GM19468 (cell line): ENCODE data around the gene LFNG.

ENCODE experiments used
- ATAC-seq: cut with Tn5 transposase; IDR thresholded peaks from one replicate; pipeline ENCODE4 v1.9.1; 2021; ENCODE audit warnings: mild to moderate bottlenecking, moderate library complexity, moderate number of reproducible peaks; ENCODE audit not compliant: unreplicated experiment; ENCODE audit errors: extremely low read depth

Gene LFNG

DNA sequence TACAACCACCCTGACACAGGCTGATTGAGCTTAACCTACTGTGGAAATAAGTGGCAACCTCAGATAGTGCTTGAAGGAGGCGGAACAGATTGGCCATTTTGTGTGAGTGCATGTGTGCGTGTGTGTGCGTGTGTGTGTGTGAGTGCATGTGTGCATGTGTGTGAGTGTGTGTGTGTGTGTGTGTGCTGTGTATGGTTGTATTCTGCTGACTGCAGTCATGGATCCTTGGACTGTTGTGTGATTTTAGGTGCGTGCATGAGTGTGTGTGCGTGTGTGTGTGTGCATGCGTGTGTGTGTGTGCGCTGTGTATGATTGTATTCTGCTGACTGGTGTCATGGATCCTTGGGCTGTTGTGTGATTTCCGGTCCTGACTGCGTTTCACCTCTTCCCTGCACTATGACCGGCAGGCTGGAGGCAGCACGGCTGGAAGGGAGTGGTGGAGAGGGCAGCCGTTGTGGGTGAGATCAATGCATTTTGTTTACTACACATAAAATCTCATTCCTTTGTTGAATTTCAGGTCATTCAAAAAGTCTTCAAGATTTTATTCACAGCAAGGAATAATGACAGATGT is 45.5 kb downstream of the LFNG start:
- ATAC-seq, result no peak

DNA sequence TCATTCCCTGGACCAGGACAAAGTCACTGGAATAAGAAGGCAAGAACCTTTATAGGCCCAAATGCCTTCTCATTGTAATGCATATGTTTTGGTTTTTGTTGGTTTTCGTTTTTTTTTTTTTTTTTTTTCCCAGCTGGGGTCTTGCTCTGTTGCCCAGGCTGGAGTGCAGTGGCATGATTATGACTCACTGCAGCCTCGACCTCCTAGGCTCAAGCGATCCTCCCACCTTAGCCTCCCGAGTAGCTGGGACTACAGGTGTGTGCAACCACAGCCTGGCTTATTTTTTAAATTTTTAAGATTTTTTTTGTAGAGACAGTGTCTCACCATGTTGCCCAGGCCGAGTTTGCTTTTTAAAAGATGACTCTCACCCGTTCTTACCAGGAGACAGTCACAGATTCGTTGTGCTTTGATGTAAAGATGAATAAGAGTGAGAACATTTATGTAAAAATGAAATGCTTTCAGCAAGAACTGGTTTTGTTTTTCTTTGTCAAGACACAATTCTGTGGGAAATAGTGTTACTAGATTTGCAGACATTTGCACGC is 46.8 kb downstream of the LFNG start:
- ATAC-seq, result no peak

DNA sequence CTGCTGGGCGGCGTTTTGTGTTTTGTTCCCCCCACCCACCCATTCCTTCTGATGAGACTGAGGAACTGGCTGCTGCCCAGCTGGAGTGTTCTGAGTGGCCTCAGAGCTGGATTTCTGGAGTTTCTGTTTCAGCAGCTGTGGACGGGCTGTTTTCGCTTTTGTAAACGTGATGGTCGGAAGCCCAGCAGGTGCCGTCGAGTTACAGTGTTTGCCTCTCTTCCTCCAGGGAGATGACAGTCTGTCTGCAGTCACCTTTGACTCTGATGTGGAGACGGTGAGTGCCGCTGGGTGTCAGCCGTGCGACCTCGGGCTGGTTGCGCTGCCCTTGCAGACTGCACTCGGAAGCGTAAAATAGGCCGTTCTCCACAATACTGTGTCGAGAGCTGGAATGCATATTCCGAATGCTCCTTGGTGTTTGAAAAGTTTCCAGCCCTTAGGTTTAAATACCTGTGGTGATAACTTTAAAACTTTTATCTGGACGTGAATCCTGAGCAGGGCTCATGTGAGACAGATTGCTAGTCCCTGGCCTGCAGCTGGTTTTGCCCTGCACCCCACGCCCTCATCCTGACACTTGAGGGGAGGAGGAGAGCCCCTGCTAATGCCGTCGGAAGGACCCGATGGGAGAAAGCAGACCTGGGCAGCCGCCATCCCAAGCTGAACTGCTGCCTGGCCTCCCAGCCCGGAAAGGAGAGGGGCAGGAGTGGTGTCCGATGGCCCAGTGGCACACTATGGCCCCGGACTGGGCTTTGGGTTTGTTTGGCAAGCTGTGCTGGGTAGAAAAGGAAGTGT is 47.5 kb downstream of the LFNG start:
- peak; percentile 31 for ATAC-seq

DNA sequence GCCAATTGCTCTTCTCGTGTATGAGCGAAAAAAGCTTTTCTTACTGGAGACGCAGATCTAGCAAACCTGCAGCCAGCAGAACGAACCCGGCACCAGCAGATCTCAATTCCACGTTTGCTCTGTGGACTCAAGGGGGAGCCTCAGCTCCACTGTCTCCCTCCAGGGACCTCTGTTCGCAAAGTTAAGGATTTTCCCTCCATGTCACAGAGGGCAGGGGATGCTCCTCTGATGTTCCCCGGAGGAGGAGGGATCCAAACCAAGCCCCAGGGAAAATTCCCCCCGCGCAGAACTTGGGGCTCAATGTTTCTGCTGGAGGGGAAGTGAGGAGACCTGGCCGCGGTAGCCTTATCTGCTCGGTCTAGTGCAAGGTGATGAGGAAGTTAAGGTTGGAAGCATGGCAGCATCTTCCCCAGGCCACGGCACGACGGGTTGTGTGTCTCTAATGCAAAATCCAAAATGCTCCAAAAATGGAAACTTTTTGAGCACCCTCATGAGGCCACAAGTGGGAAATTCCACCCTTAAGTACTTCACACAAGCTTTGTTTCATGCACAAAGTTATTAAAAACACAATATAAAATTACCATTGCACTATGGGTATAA is 48.2 kb downstream of the LFNG start:
- no peak for ATAC-seq

DNA sequence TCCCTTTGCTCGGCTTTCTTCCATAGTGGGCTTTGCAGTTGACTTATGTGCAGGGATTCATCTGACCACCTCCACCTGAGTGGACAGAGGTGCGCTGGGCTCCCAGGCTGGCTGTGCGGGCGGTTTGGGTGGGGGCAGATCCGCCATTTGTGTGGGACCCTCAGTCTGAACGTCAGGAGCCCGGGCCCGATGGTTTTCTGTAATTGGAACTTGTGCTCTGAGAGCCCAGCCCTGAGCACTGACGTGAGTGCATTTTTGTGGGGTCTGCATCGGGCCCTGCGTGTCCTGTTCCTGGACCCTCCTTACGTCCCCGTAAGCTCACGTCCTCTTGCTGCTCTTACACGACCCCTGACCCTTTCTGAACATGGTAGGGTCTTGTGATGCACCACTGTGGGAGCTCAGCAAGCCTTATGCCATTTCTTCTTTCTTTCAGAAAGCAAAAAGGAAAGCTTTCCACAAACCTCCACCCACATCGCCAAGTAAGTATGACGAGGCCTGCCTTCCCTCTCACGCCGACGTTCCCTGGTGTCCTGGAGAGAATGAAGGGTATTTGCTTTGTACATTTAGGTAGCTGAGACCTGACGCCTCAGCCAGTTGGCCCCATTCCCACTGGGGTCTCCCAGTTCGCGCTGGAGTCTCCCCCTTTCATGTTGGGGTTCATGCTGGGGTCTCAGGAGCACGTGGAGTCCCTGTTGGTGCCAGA is 49.1 kb downstream of the LFNG start:
- ATAC-seq, result no peak

DNA sequence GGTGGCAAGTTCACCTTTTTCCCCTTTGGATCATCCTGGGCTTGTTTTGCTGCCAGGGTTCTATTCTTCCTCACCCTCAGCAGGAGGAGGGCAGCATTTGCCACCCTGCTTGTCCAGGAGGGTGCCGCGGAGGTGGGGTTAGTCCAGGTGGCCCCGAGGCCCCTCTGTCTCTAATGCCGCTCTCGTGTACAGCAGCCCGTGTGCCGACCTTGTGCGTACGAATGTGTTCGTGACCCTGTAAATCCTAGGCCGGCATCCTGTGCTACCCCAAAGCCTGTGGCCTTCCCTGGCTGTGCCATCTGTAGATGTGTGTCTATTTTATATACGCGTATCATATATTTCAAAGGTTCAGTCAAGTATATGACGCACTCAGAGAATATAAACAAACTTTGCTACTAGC is 49.8 kb downstream of the LFNG start:
- no peak for ATAC-seq

DNA sequence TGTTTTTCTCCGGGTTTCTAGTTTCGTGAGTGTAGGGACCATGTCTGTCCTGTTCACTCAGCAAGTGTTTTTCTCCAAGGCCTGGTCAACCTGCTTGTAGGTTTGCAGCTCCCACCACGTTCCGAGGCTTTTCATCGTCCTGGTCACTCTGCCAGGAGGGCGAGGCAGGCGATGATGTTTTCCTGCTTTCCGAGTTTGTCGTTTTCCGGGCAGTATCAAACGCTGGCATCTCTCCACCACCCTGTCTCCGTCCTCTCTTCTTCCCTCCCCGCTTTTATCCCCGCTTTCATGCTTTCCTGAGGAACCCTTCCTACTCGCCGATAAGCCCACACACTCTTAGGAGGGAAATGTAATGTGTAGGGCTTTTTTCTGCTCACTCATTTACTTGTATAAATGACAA is 50.4 kb downstream of the LFNG start:
- no peak for ATAC-seq

DNA sequence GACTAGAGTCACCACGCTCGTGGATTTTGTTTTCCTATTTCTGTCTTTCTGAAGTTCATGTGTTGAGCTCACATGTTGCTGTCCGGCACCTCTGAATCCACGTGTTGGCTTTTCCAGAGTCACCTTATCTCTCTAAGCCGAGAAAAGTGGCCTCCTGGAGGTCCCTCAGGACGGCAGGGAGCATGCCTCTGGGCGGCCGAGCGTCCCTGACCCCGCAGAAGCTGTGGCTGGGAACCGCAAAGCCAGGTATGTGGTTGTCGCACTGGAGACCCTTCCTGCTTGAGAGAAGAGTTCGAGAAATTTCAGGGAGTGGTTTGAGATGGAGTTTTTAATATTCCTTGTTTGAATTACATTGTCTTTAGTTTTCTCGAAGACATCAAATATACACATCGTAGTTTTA is 51.8 kb downstream of the LFNG start:
- no peak for ATAC-seq

DNA sequence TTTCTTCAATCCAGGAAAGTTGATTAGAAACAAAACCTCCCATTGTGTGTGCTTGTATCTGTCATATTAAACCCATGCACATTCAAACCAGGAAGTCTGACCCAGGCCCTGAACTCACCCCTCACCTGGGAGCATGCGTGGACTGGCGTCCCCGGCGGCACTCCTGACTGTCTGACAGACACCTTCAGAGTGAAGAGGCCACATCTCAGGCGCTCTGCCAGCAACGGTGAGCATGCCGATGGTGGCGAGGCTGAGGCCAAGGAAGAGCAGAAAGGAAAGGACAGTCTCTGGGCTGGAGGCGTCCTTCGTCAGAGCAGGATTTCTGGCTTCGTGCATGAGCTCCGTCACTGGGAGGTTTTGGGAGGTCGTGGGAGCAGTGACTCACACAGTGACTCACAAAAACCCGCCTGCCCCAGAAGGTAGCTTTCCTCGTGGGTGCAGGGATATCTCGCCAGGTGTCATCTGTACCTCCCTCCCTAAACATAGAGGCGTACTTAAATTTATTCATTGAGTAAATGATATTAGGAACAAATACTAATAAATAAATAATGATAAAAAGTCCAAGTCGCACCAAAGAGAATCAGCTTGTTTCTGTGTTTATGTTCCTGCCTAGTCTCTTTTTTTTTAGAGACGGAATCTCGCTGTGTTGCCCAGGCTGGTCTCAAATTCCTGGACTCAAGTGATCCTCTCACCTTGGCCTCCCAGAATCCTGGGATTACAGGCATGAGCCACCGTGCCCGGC is 52.7 kb downstream of the LFNG start:
- no peak for ATAC-seq

DNA sequence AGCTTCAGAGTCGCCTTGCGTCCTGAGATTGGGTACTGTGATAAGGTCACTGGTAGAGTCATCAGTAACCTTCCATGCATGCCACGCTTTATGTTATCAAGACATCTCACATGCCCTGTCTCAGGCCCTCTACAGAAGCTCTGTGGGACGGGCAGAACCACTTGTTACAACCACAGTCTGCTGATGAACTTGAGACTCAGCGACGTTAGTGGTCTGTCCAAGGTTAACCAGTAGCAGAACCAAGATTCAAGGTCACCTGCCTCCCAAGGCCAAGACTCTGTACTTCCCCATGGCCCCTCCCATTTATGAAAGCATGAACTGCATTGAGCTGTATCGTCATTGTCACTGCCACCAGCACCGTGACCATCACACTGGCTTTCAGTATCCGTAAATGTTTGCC is 54.2 kb downstream of the LFNG start:
- no peak for ATAC-seq

DNA sequence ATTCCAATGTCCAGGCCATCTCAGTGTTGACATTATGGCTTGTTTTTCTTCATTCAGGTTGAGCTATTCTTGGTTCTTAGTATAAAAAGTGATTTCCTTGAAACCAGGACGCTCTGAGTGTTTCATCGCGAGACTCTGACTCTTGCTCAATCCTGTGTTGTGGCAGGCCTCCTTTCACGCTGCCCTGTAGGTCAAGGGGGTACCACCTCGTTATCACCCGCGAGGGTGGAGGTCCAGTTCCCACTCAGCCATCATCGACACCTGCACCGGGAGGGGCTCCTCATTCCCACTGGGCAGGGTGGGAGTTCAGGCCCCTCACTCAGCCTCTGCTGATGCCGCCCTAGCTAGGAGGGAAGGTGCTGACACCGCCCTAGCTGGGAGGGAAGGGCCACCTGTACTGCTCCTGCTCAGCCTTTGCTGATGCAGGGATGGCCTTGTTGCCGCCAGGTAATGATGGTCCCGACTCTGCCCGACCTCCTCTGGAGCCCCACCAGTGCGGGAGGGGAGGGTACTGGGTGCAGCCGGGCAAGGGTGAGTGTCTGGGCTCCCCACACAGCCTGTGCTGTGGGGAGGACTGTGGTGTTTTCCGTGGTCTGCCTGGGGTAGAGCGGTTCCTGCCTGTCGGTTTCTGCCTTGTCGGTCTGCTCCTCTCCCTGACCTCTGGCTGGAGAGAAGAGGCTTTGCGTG is 55.6 kb downstream of the LFNG start:
- ATAC-seq, result no peak

DNA sequence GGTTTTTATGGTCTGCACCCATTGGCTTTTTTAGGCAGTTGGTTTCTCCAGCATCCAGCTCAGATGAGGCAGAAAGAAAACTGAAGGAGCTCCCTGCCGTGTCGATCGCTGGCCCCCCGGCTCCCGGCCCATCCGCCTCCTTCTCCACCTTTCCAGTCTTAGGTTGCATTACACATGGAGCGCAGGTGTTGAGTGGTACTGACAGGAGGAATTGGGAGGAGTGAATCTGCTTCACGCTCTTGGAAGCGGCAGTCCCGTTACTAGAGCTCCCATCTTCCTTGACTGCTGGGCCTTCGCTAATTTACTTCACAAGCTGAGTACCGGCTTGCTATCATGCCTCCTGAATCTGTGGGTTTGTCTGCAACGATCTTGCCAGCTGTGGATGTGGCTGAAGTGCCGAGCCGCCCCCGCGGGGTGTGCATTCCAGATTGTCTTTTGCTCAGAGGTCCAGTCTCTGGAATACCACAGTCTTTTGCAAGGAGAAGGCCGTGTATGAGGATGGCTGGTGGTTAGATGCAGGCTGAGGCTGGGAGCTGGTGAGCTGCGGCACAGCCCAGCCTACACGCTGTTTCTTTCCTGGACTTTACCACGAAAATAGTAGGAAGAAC is 56.3 kb downstream of the LFNG start:
- no peak for ATAC-seq

DNA sequence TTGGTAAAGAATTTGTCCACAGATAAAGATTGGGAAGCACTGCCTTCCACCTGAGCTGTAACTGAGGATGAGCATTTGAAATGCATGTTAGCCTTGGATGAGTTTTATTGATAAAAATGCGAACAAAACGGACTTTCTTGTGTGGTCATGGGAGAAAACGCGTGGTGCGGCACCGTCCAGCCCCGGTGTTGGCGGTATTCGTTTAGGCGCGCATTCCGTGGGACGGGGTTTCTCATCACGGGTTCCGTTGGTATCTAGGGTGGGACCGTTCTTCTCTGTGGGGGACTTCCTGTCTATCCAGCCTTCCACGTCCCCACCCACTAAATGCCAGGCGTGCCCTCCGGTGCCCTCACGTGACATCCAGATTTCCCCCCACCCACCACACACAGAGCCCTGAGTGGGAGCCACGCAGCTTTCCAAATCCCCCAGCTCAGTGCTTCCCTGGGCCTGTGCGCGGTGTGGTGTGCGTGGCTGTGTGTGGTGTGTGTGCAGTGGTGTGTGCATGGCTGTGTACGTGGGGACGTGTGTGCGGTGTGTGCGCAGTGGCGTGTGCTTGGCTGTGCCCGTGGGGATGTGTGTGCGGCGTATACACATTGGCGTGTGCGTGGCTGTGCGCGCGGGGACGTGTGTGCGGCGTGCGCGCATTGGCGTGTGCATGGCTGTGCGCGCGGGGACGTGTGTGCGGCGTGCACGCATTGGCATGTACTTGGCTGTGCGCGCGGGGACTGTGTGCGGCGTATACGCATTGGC is 57.3 kb downstream of the LFNG start:
- ATAC-seq, result no peak
